Vagina (tissue), 2 donors: ENCODE results near the gene BCL6.

Experiments used
- POLR2A ChIP-seq, 2 donors: fragments of 450-650 bp; IDR thresholded peaks; one replicate each; pipeline ENCODE4 v1.6.1; 2017; ENCODE audit warnings: antibody characterized with exemption in 2 of 2, mild to moderate bottlenecking in 2 of 2, moderate library complexity in 2 of 2
- TF ChIP-seq, protein P1 (sequence below), 3 experiments: fragments of 450-650 bp in 2 of 3; fragments of 200-600 bp in 1 of 3; sonication (generic) in 1 of 3; IDR thresholded peaks; one replicate each; pipeline ENCODE4 v1.5.1; 2017 to 2019; ENCODE audit warnings: antibody characterized with exemption in 3 of 3, mild to moderate bottlenecking in 2 of 3, moderate library complexity in 2 of 3

DNA sequence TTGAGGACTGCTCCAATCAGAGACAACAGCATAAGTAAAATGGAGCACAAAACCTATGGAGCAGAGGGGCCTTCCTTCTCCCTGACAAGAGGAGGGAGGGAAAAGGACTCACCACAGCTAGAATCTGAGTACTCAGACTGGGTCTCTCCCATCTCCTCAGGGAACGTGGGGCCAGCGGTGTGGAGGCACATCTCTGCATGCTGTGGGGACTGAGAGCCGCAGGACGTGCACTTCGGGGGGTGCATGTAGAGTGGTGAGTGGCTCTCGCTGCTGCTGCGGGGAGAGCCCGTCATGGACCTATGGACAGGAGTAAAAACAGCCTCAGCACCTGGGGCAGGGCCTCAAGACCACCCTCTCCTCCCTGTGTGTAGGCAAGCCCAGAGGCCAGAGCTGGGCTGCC lies 17.0 kb downstream of the BCL6 start:
- TF ChIP-seq, protein P1, sequence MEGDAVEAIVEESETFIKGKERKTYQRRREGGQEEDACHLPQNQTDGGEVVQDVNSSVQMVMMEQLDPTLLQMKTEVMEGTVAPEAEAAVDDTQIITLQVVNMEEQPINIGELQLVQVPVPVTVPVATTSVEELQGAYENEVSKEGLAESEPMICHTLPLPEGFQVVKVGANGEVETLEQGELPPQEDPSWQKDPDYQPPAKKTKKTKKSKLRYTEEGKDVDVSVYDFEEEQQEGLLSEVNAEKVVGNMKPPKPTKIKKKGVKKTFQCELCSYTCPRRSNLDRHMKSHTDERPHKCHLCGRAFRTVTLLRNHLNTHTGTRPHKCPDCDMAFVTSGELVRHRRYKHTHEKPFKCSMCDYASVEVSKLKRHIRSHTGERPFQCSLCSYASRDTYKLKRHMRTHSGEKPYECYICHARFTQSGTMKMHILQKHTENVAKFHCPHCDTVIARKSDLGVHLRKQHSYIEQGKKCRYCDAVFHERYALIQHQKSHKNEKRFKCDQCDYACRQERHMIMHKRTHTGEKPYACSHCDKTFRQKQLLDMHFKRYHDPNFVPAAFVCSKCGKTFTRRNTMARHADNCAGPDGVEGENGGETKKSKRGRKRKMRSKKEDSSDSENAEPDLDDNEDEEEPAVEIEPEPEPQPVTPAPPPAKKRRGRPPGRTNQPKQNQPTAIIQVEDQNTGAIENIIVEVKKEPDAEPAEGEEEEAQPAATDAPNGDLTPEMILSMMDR (IDR thresholded peaks at IDR 0.05), result no peak
- no peak for TF ChIP-seq POLR2A (IDR thresholded peaks at IDR 0.05)
